Prostate gland (tissue), 2 donors: ENCODE measurements around the gene ASCC2.

Source experiments
- POLR2A ChIP-seq: fragments of 450-650 bp; IDR thresholded peaks from one replicate; pipeline ENCODE4 v1.6.1; 2016; ENCODE audit warnings: antibody characterized with exemption, mild to moderate bottlenecking
- POLR2AphosphoS5 ChIP-seq: sonication (generic); formaldehyde crosslinking; IDR thresholded peaks from one replicate; pipeline ENCODE4 v1.6.1; 2017; ENCODE audit warnings: antibody characterized with exemption
- TF ChIP-seq, protein P1 (sequence below), 4 experiments: fragments of 200-600 bp in 2 of 4; fragments of 450-650 bp in 2 of 4; sonication (generic) in 2 of 4; IDR thresholded peaks; 1 replicate in 3 of 4; 2 replicates in 1 of 4; pipeline ENCODE4 v1.5.1; 2016 to 2019; ENCODE audit warnings: antibody characterized with exemption in 4 of 4, mild to moderate bottlenecking in 2 of 4, moderate library complexity in 2 of 4

DNA sequence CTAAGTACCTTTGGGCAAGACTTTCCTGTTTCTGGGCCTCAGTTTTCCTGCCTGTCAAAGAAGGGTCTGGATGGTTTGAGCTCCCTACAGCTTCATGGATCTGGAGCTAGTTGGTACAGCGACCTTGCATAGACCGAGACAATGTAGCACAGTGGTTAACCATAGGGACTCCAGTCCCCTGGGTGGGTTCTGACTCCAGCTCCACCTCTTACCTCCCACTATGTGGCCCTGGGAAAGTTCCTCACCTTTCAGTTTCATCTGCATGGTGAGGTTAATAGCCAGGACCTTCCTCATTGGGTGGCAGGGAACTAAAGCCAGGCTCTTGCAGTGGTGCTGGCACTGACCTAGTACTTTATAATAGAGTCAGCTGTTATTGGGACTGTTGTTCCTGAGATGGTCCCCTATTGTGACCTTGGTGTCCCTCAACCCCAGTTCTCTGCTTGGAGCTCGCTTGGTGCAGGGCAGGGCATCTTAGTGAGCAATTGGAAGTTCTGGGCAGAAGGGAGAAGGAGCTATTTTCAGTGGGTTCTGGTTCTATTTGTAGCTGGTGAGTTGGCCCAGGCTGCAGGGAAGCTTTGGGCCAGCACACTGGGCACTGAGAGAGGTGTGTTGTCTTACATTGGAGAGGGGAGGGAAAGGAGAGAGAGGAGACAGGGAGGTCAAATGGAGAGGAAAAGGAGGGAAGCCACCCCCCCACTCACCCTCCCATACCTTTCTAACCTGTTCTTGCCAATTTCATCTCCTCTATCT, 34.2 kb upstream of the ASCC2 start:
- TF ChIP-seq, protein P1, sequence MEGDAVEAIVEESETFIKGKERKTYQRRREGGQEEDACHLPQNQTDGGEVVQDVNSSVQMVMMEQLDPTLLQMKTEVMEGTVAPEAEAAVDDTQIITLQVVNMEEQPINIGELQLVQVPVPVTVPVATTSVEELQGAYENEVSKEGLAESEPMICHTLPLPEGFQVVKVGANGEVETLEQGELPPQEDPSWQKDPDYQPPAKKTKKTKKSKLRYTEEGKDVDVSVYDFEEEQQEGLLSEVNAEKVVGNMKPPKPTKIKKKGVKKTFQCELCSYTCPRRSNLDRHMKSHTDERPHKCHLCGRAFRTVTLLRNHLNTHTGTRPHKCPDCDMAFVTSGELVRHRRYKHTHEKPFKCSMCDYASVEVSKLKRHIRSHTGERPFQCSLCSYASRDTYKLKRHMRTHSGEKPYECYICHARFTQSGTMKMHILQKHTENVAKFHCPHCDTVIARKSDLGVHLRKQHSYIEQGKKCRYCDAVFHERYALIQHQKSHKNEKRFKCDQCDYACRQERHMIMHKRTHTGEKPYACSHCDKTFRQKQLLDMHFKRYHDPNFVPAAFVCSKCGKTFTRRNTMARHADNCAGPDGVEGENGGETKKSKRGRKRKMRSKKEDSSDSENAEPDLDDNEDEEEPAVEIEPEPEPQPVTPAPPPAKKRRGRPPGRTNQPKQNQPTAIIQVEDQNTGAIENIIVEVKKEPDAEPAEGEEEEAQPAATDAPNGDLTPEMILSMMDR (IDR thresholded peaks at IDR 0.05) = no peak
- no peak for TF ChIP-seq POLR2A
- no peak for TF ChIP-seq POLR2AphosphoS5
